Right kidney (tissue), 1 donor: ENCODE results near the gene ASCL5.

Experiments
- DNase-seq: peaks from one replicate; pipeline ENCODE4 v3.0.0-alpha.2; 2016

ASCL5 gene

GRCh38 chr1:201085902-201086735, 40.9 kb downstream of the ASCL5 start:
- no peak for DNase-seq

GRCh38 chr1:201084295-201084694, 42.7 kb downstream of the ASCL5 start:
- DNase-seq = no peak

GRCh38 chr1:201083741-201084140, 43.2 kb downstream of the ASCL5 start:
- no peak for DNase-seq

- DNase-seq = no peak
Observed at GRCh38 chr1:201080135-201080534, 46.8 kb downstream of the ASCL5 start.

GRCh38 chr1:201077736-201078135, 49.2 kb downstream of the ASCL5 start:
- DNase-seq = no peak

- no peak for DNase-seq
Observed at GRCh38 chr1:201077116-201077515, 49.9 kb downstream of the ASCL5 start.

GRCh38 chr1:201076092-201076491, 50.9 kb downstream of the ASCL5 start:
- no peak for DNase-seq

- DNase-seq = no peak
Observed at GRCh38 chr1:201074018-201074417, 53.0 kb downstream of the ASCL5 start.

- DNase-seq = no peak
Observed at GRCh38 chr1:201072922-201073321, 54.1 kb downstream of the ASCL5 start.

- no peak for DNase-seq
Observed at GRCh38 chr1:201072149-201072548, 54.8 kb downstream of the ASCL5 start.

GRCh38 chr1:201069636-201070035, 57.3 kb downstream of the ASCL5 start:
- no peak for DNase-seq

GRCh38 chr1:201068976-201069375, 58.0 kb downstream of the ASCL5 start:
- DNase-seq = no peak

GRCh38 chr1:201066986-201067385, 60.0 kb downstream of the ASCL5 start:
- DNase-seq = no peak

- no peak for DNase-seq
Observed at GRCh38 chr1:201065686-201066085, 61.3 kb downstream of the ASCL5 start.

- DNase-seq = no peak
Observed at GRCh38 chr1:201064806-201065205, 62.2 kb downstream of the ASCL5 start.
